Measurements from ENCODE around the gene RAD51B.
"Not testable (repeated sequence)": the region's sequence is repeated elsewhere in the genome, so short reads cannot be mapped to it uniquely, and the experiment has no call there.

The RAD51B gene

DNA sequence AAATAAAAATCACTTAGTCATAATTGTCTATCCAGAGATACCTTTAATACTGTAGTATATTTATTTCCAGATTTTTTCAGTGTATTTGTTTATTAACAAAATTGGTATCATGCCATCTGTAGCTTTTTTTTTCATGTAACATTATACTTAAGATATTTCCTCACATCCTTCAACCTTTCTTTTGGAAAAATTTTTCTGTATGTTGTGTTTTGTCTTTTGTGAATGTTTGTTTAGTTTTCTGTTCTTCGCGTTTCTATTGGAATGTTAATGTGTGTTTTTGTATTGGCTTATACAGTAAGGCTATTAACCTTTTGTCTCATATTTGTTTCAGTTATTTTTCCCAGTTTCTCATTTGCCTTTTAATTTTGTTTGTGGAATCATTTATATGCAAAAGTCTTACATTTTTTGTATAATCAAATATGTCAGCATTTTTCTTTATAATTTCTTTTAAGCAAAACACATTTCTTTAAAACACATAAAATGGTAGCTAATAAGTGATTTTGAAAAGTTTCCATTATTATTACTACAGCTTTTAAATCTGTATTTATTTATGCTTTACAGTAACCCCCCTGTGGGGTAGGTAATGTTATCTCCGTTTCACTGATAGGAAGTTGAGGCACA lies 433.7 kb downstream of the RAD51B start:
- DNase-seq (ENCODE audit: low read depth): no peak

DNA sequence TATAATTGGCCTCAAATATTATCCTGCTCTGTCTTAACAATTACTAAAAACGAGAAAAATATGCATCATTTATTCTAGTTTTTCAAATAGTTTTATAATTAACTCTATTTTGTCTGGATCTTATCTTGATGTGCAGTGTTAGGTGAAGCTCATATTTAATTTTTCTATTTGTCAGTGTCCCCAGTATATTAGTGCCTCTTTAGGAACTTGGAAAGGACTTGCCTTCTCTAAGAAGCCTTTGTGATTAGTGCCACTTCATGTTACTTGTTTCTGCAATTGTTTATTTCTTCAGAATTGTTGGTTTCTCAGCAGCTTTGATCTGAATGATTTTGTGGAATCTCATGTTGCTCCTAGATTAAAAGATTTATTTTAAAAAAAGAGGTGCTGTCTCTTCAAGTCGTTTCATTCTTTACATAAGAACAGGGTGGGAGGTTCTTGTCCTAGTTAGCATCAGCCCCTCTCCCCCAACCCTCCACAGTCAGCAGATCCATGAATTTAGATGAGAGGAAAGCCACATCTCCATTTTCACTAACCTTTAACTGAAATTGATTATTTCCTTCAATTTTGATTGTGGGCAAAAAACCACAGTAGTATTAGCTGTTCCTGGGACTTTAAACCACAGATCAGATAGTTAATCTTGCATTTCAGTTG lies 434.4 kb downstream of the RAD51B start:
- no peak for DNase-seq (ENCODE audit: low read depth)

DNA sequence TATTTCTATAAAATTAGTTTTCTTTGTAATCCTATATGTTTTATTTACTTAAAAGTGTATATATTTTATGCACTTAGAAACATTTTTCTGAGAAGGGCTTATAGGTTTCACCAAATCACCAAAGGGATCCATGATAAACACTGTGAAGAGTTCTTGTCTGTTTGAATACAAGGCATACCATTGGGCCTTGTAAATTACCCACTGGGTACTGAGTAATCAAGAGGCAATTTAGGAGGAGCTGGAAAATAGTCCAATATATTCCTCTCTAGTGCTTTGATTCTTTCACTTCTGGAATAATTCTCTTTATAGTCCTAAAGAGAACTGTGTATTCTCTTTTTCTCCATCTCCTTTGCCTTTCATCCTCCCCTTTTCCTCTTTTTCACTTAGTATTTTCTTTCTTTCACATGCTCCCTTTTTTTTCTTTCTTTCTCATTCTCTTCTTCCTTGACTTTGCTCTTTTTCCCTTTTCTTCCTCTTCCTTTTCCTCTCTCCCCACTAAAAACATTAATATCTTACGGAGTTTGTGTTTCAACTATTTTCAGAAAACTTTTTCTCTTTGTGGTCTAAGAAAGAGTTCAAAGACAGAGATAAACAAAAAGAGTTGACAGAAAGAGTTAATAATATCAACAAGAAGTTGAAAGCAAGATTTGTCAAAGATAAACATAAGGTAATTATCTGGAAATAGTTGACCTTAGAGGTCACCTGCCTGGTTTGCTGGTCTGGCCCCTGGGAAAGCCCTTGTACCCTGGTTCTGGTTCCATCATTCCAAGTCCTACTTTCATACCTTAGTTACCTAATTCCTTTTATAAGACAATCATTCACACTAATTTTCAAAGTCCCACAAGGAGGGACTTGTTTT lies 435.3 kb downstream of the RAD51B start:
- no peak for DNase-seq (ENCODE audit: low read depth)

DNA sequence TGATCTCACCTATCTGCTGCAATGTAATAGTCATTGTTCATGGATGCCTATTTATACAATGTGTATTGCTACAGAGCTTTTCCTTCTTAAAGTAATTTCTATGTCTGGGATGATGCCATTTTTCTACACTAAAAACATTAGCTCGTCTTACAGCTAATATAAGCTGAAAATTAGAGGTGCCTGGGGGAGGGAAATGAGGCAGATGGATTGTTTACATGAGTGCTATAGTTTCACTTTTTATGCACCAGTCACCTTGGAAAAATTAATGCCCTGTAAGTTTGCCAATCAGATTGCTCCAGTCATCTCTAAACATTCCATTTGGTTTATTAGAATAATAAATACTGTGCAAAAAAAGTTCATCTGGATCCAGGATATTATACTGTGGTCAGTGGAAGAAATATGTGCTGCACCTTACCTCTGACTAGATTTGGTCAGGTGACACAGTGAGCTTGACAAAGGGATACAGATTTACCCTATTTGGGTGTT lies 436.2 kb downstream of the RAD51B start:
- no peak for DNase-seq (ENCODE audit: low read depth)

DNA sequence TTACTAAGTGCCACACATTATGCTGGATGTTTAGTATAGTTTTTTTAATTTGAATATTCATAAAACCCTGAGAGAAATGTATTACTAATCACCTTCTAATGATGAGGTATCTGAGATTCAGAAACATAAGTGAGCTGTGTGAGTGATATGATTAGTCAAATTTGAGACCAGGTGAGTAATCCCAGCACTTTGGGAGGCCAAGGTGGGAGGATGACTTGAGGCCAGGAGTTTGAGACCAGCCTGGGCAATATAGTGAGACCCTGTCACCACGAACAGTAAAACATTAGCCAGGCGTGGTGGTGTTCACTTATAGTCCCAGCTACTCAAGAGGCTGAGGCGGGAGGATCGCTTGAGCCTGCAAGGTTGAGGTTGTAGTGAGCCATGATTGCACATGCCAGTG lies 438.4 kb downstream of the RAD51B start:
- no peak for DNase-seq (ENCODE audit: low read depth)

DNA sequence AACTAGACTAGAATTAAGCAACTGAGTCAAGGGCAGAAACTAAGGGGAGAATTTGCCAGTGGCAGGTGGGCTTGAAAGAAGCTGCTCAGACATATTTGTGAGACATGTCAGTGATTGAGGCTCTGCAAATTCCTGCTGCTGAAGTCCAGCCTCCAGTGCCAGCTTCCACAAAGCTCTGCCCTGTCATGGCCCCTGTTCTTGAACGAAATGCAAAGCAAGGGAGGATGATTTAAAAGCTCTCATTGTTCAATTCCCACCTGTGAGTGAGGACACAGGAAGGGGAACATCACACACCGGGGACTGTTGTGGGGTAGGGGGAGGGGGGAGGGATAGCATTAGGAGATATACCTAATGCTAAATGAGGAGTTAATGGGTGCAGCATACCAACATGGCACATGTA lies 439.4 kb downstream of the RAD51B start:
- not testable (repeated sequence) for DNase-seq (ENCODE audit: low read depth)

DNA sequence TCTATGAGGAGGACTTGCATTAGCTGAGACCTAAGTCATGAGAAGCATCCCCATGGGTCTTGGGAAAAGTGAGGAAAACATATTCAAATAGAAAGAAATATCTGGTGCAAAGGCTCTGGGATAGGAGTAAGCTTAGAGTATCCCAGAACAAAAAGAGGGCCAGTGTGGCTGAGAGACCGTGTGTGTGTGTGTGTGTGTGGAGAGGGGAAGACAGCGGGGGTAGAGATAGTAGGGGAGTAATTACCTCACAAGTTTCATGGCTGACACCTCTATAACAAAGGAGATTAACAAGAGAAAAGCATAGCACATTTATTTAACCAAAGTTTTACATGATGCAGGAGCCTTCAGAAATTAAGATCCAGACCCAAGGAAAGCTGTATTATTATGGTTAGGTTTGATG lies 440.5 kb downstream of the RAD51B start:
- no peak for DNase-seq (ENCODE audit: low read depth)

DNA sequence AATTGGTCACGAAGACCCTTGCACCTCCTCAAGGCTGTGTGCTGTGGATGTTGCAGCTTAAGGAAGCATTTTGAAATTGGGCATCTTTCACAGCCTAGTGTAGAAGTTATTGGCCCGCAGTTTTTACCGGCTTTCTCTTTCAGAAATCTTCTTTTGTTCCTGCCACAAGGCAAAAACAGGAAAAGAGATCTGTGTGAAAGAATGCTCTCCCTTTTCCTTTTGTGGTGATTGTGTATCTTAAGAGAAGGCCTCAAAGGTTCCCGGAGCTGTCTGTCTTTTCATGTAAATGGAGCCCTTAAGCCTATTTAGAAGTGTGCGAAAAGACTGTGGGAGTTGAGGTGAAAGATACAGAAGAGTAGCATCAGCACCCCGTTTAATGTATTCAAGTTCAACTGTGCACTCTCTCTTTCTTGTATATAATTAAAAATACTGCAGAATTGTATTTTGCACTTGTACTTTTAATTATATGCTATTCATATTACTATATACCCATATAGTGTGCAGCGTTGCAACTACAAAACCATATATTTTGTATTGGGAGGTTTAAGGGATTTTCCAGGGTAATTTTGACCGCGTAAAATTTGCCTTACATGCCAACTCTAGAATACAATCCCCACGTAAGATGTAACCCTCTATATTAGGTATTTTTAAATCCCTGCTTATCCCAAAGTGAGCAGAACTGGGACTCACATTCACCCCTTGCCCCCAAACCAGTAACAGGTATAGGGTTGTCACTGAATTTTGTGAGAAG lies 441.7 kb downstream of the RAD51B start:
- no peak for DNase-seq (ENCODE audit: low read depth)

DNA sequence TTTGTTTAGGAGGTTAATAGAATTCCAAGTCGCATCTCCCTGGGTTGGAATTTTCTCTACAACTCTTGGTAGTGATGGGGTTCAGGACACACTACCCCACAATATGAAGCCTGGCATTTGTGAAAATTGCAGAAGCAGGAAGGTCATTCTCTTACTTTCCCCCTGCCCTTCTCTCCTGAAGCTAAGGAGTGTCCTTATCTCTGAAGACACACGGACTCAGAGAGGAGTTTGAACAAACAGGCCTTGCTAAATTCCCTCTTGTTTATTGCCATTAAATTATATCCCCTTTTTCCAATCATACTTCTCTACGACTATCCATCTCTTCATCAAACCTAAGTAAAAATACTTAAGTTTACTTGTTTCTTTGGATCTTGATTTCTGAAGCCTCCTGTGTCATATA lies 443.0 kb downstream of the RAD51B start:
- DNase-seq (ENCODE audit: low read depth): no peak

DNA sequence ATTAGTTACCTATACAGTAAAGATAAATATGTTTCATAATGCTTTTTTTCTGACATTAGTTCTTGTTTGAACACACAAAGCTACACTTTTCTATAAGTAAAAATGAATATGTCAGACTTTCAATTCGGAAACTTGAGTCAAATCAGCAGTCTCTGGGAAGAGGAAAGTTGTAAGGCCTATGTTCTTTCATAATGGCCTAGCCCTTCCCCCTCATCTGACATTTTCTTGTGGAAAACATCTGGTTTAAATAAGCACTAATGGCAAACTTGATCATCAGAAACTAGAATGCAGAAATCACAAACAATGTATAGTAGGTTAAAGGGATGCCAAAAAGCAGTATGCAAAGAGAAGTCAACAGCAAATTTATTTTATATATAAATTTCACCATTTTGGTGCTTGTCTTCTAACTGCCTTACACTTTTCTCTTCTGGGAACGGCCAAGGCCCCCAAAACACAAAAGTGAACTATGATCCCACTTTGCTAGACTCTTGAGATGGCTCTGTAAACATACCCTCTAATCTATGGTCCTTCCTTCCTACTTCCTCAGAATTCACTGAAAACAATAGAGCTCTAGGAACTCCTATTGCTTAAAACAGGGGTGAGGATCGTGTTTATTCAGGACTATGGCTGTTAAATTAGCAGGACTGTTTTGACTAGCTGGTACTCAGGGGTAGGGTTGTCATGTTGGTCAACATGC lies 444.1 kb downstream of the RAD51B start:
- DNase-seq (ENCODE audit: low read depth): no peak

DNA sequence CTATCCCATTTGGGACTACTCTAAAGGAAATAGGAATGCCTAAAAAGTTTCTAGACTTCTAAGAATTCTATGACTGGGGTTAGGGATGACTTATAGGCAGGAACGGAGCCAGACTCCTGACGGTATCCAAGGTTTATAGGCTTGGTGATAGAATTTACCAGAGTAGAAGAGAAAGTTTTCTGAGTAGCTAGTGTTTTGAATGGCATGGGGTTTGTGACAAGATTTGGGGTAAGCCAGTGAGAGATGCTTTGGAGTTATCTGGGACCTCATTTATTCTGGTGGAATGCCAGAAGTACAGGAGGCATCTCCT lies 444.6 kb downstream of the RAD51B start:
- DNase-seq (ENCODE audit: low read depth): no peak

DNA sequence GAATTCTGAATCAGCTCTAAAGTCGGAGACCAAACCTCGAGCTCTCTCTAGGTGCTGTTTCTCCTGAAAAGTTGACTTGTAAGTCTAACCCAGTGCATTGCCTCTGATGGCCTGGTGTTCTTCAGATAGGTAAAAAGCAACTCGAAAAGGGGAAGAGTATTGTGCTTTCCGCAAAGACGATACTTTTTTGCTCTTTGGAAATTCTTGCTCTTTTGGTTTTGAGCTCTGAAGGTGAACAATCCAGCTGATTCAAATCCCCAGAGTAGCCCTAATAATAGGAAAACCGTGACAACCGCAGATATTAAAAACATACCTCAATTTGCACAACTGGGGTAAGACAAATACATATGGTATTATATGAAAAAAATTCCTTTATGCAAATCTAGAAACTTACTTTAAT lies 447.4 kb downstream of the RAD51B start:
- no peak for DNase-seq (ENCODE audit: low read depth)

DNA sequence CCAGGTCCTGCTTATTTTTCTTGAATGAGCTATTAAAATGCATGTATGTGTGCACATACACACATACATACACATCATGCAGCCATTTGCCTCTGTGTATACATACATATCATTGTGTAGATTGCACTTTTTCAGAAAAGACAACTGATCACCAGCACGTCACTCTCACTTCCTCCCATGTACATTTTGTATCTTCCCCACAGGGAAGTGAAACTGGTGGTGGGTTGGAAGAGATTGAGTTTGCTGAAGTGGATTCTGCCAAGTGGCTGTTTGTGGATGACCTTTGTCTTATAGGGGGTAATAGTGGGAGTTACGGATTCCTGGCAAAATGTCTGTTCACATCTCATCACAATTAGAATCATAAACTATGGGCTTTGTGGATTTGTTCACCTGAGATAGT lies 448.6 kb downstream of the RAD51B start:
- no peak for DNase-seq (ENCODE audit: low read depth)

DNA sequence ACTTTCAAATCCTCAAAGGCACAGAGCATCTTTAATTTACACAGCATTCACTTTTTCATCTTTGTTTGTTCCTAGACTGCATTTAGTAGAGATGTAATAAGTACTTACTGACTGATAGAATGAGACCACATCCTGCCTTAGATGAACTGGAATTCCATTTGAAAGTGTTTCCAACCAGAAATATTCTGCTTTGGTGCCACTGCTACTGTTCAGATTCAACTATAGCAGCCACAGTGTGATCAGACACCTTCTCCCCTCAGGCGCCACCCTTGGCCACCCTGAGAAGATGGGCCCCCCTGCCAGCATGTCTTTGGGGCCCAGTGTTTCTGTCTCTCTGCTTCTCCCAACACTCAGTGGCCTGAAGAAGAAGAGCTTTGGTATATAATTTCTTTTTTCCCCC lies 449.1 kb downstream of the RAD51B start:
- no peak for DNase-seq (ENCODE audit: low read depth)

DNA sequence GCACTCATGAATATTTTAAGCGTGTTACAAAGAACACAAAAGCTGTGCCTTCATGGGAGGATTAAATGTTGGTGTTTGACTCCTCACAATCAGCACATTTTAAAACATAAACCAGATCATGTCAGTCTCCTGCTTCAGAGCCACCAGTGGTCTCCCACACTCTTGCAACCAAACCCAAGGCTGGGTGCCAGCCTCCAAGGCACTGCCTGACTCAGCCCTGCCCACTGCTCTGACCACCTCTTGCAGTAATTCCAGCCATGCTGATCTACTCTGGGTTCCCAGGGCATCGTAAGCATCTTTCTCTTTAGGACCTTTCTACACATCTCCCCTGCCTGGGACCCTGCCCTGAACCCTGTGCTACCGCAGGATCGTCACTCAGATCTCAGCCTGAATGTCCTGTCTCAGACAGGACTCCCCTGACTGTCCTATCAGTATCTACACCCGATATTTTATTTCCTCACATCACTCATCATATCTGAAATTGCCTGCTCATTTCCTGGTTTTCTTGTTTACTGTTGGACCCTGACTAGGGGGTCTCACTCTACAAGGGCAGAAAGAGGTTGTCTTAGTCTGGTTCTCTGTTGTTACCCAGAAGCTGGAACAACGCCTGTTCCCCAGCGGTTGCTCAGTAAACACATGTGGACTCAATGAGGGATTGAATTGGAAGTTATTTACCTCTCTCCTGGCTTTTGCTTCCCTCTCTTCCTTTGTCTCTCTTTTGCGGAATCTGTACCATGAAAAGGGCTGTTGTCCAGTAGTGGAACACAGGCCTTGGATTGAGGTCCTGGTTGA lies 449.8 kb downstream of the RAD51B start:
- DNase-seq (ENCODE audit: low read depth): no peak

DNA sequence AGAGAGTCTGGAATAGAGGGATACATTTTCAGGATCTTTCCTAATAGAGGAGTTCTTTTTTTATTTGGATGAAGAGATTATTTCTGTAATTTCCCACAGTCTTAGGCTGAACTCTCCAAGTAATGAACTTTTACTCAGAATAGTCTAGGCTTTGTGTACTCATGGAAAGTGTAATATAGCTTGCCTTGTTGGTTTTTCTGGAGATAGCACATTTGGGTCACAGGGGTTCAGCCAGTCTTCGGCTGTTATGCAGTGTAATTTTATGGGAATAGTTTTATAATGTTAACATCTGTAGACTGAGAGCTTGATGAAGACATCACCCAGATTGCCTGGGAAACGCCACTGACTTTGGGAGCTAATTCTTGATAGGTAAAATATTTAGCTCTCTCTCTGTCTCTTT lies 450.8 kb downstream of the RAD51B start:
- DNase-seq (ENCODE audit: low read depth): no peak

DNA sequence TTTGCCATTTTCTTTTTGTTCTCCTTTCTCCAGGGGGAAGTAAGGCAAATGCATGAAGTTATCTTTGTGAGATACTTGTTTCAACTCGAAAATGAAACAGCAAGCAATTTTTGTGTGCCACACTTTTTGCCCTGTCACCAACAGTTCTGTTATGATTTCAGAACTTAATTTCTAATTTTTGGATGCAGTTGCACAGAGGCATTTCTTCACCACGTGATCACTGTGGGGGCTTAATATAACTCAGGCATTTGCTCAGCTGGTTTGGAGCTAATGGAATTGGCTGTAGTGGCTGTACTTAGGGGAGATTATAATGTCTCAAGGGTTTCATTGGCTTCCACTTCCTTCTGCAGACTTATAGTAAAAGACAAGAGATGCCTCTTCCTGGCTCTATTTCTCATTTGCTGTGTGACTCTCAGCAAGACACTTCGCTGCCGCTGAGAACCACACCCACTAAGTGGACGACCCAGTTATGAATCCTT lies 452.4 kb downstream of the RAD51B start:
- no peak for DNase-seq (ENCODE audit: low read depth)

DNA sequence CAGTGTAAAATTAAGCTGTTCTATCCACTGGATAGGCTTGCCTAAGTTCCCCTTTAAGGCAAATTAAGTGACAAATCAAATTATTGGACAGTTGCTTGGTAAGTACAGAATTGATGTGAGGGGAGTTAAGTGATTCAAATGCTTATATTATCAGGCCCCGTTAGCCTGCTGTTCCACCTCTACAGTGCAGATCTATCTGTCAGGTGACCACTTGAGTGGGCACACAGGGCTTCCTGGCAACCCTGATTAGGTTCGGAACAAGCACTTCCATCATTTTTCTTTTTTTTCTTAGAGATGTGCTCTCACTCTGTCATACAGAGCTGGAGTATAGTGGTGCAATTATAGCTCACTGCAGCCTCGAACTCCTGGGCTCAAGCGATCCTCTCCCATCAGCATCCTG lies 453.8 kb downstream of the RAD51B start:
- DNase-seq (ENCODE audit: low read depth): no peak

DNA sequence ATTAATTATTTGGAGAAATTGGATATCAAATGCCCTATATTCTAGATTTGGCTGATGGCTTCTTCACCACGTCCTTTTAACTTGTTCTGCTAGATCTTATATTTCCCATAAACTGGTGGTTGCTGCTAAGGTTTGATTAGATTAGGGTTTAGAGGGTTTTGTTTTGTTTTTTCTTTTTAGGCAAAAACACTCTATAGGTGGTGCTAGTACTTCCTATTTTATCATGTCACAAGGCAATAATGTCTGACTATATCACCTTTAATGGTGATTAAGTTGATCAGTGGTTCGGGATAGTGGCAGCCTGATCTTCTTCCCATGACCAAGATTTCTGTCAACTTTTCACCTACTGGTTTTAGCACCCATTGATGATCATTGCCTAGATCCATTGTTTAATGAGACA lies 455.1 kb downstream of the RAD51B start:
- DNase-seq (ENCODE audit: low read depth): no peak

DNA sequence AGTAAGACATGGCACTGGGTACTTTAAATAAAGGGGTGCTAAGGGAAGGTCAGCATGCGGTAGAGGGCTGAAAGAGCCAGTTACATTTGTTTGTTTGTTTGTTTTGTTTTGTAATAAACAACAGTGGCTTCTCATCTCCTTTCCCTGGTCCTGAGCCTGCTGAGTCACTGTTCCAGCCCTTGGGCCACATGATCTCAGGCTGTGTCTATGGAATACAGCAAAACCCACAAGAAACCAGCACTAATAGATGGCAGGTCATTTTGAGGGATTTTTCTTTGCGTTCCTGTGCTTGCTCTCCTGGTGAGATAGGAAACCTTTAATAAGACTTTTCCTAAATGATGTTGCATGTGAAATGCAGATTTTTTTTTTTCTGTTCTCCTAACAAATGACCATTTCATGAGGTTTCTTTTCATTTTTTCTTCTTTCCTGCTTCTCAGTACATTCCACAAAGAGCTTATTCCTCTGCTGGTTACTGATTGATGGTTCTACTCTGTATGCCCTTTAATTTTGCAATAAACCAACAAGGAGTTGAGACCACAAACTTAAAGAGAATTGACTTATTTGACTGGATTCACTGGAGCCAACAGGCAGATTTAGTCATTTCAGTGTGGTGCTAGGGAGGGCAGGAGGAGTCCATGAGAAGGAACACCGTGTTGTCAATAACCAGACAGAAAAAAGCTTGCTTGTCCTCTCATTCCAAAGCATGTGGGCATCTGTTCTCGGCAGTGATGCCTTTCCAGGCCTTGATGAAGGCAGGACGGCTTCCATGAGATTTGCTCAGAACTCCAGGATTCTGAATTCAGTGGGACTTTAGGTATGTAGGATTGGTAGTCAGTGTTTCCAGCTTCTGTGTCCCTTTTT lies 459.2 kb downstream of the RAD51B start:
- no peak for DNase-seq (ENCODE audit: low read depth)
